ENCODE measurements around the gene KREMEN2. TPM values are rescaled to one million over a fixed set of nuclear protein-coding genes. Genes with fewer than 3 reads are reported as not detected.

KREMEN2 gene
- total and polyA plus RNA-seq, 9 of the 15 experiments (the other 6 are each of a cell fraction or from before 2014, with no cell fraction given), result 0.04 to 7.7 (median 1.5) TPM; not detected in 1

DNA sequence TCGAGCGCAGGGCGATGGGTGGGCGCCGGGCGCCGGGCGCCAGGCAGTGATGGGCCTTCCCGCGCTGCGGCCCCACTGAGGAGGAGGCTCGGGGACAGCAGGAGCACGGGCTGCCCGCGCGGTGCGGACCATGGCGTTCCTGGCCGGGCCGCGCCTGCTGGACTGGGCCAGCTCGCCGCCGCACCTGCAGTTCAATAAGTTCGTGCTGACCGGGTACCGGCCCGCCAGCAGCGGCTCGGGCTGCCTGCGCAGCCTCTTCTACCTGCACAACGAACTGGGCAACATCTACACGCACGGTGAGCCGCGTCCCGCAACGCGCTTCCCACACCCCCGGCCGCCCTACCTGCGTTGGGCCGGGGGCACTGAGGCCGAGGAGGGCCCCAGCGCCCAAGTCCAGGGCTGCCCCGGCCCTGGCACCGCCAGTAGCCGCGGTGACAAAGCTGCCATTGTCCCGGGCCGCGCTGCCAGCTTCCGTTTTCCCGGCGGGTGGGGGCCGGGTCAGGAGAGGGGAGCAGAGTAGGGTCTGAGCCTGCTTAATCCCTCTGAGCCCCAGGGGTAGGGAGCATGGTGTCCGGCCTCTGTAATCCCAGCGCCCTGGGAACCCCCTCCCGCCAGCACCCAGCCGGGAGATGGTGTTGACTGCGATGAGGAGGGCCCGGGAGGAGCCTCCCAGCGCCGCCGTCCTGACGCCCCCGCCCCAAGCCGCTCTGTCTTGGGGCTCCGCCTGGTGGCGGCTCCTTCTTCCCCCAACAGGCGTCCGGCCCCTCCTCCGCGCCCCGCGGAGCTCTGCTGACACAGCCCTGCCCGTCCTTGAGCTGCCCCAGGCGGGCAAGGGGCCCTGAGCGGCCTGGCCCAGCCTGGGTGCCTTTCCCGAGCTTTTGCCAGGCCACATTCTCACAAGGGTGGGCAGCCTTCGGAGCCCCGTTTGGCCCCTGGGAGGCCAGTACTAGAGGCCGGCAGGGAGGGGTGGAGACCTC is 5.8 kb downstream of the KREMEN2 start (continued):
- TF ChIP-seq, protein P1, sequence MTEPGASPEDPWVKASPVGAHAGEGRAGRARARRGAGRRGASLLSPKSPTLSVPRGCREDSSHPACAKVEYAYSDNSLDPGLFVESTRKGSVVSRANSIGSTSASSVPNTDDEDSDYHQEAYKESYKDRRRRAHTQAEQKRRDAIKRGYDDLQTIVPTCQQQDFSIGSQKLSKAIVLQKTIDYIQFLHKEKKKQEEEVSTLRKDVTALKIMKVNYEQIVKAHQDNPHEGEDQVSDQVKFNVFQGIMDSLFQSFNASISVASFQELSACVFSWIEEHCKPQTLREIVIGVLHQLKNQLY (CRISPR knock-in tag; conservative IDR thresholded peaks at IDR 0.05), result no peak
- TF ChIP-seq RBFOX2 (IDR thresholded peaks at IDR 0.05; ENCODE audit: low read depth, low read length), result peak; percentile 67
- no peak for TF ChIP-seq RFX7 (CRISPR knock-in tag; IDR thresholded peaks at IDR 0.05)
- TF ChIP-seq ZNF282 (CRISPR knock-in tag; IDR thresholded peaks at IDR 0.05), result no peak
- no peak for TF ChIP-seq KDM4B (IDR thresholded peaks at IDR 0.05; ENCODE audit: borderline replicate concordance in 2 of 2, low read depth in 1 of 2)
- TF ChIP-seq, protein P2, sequence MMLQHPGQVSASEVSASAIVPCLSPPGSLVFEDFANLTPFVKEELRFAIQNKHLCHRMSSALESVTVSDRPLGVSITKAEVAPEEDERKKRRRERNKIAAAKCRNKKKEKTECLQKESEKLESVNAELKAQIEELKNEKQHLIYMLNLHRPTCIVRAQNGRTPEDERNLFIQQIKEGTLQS (IDR thresholded peaks at IDR 0.05), result no peak
- TF ChIP-seq, protein P2 (CRISPR knock-in tag; conservative IDR thresholded peaks at IDR 0.05), result no peak
- peak; percentile 56; the same call in 1 of the 2 replicates for TF ChIP-seq RB1 (IDR thresholded peaks at IDR 0.05; ENCODE audit: low read depth)
- TF ChIP-seq FOXA3 (CRISPR knock-in tag; conservative IDR thresholded peaks at IDR 0.05 in 1 of 2, IDR thresholded peaks at IDR 0.05 in 1 of 2), result no peak; a peak in 1 of 4 replicates
- no peak for TF ChIP-seq NEUROD1 (IDR thresholded peaks at IDR 0.05; ENCODE audit: borderline replicate concordance, low read depth, low read length, partially characterized antibody)
- no peak for TF ChIP-seq ZNF133 (CRISPR knock-in tag; IDR thresholded peaks at IDR 0.05)
- TF ChIP-seq, protein P3, sequence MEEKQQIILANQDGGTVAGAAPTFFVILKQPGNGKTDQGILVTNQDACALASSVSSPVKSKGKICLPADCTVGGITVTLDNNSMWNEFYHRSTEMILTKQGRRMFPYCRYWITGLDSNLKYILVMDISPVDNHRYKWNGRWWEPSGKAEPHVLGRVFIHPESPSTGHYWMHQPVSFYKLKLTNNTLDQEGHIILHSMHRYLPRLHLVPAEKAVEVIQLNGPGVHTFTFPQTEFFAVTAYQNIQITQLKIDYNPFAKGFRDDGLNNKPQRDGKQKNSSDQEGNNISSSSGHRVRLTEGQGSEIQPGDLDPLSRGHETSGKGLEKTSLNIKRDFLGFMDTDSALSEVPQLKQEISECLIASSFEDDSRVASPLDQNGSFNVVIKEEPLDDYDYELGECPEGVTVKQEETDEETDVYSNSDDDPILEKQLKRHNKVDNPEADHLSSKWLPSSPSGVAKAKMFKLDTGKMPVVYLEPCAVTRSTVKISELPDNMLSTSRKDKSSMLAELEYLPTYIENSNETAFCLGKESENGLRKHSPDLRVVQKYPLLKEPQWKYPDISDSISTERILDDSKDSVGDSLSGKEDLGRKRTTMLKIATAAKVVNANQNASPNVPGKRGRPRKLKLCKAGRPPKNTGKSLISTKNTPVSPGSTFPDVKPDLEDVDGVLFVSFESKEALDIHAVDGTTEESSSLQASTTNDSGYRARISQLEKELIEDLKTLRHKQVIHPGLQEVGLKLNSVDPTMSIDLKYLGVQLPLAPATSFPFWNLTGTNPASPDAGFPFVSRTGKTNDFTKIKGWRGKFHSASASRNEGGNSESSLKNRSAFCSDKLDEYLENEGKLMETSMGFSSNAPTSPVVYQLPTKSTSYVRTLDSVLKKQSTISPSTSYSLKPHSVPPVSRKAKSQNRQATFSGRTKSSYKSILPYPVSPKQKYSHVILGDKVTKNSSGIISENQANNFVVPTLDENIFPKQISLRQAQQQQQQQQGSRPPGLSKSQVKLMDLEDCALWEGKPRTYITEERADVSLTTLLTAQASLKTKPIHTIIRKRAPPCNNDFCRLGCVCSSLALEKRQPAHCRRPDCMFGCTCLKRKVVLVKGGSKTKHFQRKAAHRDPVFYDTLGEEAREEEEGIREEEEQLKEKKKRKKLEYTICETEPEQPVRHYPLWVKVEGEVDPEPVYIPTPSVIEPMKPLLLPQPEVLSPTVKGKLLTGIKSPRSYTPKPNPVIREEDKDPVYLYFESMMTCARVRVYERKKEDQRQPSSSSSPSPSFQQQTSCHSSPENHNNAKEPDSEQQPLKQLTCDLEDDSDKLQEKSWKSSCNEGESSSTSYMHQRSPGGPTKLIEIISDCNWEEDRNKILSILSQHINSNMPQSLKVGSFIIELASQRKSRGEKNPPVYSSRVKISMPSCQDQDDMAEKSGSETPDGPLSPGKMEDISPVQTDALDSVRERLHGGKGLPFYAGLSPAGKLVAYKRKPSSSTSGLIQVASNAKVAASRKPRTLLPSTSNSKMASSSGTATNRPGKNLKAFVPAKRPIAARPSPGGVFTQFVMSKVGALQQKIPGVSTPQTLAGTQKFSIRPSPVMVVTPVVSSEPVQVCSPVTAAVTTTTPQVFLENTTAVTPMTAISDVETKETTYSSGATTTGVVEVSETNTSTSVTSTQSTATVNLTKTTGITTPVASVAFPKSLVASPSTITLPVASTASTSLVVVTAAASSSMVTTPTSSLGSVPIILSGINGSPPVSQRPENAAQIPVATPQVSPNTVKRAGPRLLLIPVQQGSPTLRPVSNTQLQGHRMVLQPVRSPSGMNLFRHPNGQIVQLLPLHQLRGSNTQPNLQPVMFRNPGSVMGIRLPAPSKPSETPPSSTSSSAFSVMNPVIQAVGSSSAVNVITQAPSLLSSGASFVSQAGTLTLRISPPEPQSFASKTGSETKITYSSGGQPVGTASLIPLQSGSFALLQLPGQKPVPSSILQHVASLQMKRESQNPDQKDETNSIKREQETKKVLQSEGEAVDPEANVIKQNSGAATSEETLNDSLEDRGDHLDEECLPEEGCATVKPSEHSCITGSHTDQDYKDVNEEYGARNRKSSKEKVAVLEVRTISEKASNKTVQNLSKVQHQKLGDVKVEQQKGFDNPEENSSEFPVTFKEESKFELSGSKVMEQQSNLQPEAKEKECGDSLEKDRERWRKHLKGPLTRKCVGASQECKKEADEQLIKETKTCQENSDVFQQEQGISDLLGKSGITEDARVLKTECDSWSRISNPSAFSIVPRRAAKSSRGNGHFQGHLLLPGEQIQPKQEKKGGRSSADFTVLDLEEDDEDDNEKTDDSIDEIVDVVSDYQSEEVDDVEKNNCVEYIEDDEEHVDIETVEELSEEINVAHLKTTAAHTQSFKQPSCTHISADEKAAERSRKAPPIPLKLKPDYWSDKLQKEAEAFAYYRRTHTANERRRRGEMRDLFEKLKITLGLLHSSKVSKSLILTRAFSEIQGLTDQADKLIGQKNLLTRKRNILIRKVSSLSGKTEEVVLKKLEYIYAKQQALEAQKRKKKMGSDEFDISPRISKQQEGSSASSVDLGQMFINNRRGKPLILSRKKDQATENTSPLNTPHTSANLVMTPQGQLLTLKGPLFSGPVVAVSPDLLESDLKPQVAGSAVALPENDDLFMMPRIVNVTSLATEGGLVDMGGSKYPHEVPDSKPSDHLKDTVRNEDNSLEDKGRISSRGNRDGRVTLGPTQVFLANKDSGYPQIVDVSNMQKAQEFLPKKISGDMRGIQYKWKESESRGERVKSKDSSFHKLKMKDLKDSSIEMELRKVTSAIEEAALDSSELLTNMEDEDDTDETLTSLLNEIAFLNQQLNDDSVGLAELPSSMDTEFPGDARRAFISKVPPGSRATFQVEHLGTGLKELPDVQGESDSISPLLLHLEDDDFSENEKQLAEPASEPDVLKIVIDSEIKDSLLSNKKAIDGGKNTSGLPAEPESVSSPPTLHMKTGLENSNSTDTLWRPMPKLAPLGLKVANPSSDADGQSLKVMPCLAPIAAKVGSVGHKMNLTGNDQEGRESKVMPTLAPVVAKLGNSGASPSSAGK (IDR thresholded peaks at IDR 0.05), result no peak
- TF ChIP-seq NCOA2 (IDR thresholded peaks at IDR 0.05; ENCODE audit: partially characterized antibody in 2 of 2), result no peak

Measured in K562 (cell line).